D721Med (cell line): ENCODE results near the gene KRT33A.

ENCODE experiments used
- DNase-seq: peaks from one replicate; pipeline ENCODE4 v3.0.0; 2011; ENCODE audit warnings: low spot score; ENCODE audit not compliant: insufficient read length
- FAIRE-seq: peaks from 2 replicates; lab custom pipeline; 2011; peaks lifted over from hg19 to GRCh38; lab: Jason Lieb, UNC
- CTCF ChIP-seq: IDR thresholded peaks from 2 replicates; pipeline ENCODE4 v1.5.1; 2012; ENCODE audit warnings: mild to moderate bottlenecking, control low read depth; ENCODE audit not compliant: insufficient read depth; ENCODE audit errors: missing control alignments

KRT33A gene

GRCh38 chr17:41296846-41297245 is 53.8 kb downstream of the KRT33A start:
- no peak for DNase-seq
- no peak for FAIRE-seq
- no peak for TF ChIP-seq CTCF
